SH-SY5Y (cell line): ENCODE data around the gene CNTN4.

ENCODE experiments used
- GATA2 ChIP-seq: IDR thresholded peaks from 2 replicates; pipeline ENCODE4 v1.6.1; 2011; ENCODE audit warnings: mild to moderate bottlenecking, low read depth, low read length
- GATA3 ChIP-seq: IDR thresholded peaks from 2 replicates; pipeline ENCODE4 v1.6.1; 2011; ENCODE audit warnings: low read depth, mild to moderate bottlenecking, low read length, moderate library complexity

Gene CNTN4

GRCh38 chr3:2535206-2535605 lies 436.5 kb downstream of the CNTN4 start:
- TF ChIP-seq GATA2 = no peak
- no peak for TF ChIP-seq GATA3

GRCh38 chr3:2536575-2536974 lies 437.9 kb downstream of the CNTN4 start:
- TF ChIP-seq GATA2 (no peak), GATA3 (no peak)

GRCh38 chr3:2540115-2540514 lies 441.4 kb downstream of the CNTN4 start:
- TF ChIP-seq GATA2 (no peak), GATA3 (no peak)

- no peak for TF ChIP-seq GATA3
These were observed 444.6 kb downstream of the CNTN4 start for GRCh38 chr3:2543247-2543646.

- TF ChIP-seq GATA3 (no peak), GATA2 (no peak)
These were observed 445.5 kb downstream of the CNTN4 start for GRCh38 chr3:2544212-2544611.

- no peak for TF ChIP-seq GATA2
- no peak for TF ChIP-seq GATA3
These were observed 446.1 kb downstream of the CNTN4 start for GRCh38 chr3:2544718-2545117.

GRCh38 chr3:2547049-2547448 lies 448.4 kb downstream of the CNTN4 start:
- TF ChIP-seq GATA3 (no peak), GATA2 (no peak)

GRCh38 chr3:2554656-2555055 lies 456.0 kb downstream of the CNTN4 start:
- no peak for TF ChIP-seq GATA2
- TF ChIP-seq GATA3 = no peak

- TF ChIP-seq GATA2 = no peak
- TF ChIP-seq GATA3 = no peak
These were observed 460.1 kb downstream of the CNTN4 start for GRCh38 chr3:2558796-2559195.

- TF ChIP-seq GATA3 (no peak), GATA2 (no peak)
These were observed 468.8 kb downstream of the CNTN4 start for GRCh38 chr3:2567451-2567850.

GRCh38 chr3:2568156-2568555 lies 469.5 kb downstream of the CNTN4 start:
- no peak for TF ChIP-seq GATA3
- no peak for TF ChIP-seq GATA2

- no peak for TF ChIP-seq GATA3
- no peak for TF ChIP-seq GATA2
These were observed 470.3 kb downstream of the CNTN4 start for GRCh38 chr3:2568929-2569328.

GRCh38 chr3:2577571-2577970 lies 478.9 kb downstream of the CNTN4 start:
- TF ChIP-seq GATA2 (no peak), GATA3 (no peak)

- TF ChIP-seq GATA2 (no peak), GATA3 (no peak)
These were observed 479.9 kb downstream of the CNTN4 start for GRCh38 chr3:2578560-2578959.

- TF ChIP-seq GATA3 (no peak), GATA2 (0 out of 2 replicates have a peak, but pooled peaks have one; percentile 17)
These were observed 480.5 kb downstream of the CNTN4 start for GRCh38 chr3:2579206-2579605.

GRCh38 chr3:2583046-2583445 lies 484.4 kb downstream of the CNTN4 start:
- no peak for TF ChIP-seq GATA2
- no peak for TF ChIP-seq GATA3
